Adipocyte (in vitro differentiated cells): ENCODE data around the gene PRKCB.

ENCODE experiments used
- DNase-seq: peaks from one replicate; pipeline ENCODE4 v3.0.0-alpha.2; 2015; ENCODE audit warnings: low read depth
- H3K27me3 ChIP-seq: replicated peaks from 2 replicates; pipeline ENCODE4 v1.7.0; 2013; ENCODE audit warnings: mild to moderate bottlenecking, low read length, moderate library complexity; ENCODE audit not compliant: control insufficient read depth, insufficient read depth
- H3K36me3 ChIP-seq: 2 replicates; pipeline ENCODE4 v1.7.0; 2013; ENCODE audit warnings: low read length, mild to moderate bottlenecking, moderate library complexity; ENCODE audit not compliant: control insufficient read depth, insufficient read depth, severe bottlenecking
- H3K4me1 ChIP-seq: 2 replicates; pipeline ENCODE4 v1.7.0; 2013; ENCODE audit warnings: mild to moderate bottlenecking, low read length, moderate library complexity; ENCODE audit not compliant: control insufficient read depth, insufficient read depth
- H3K4me3 ChIP-seq: 2 replicates; pipeline ENCODE4 v1.7.0; 2013; ENCODE audit warnings: mild to moderate bottlenecking, low read length, moderate library complexity
- H3K9ac ChIP-seq: 2 replicates; pipeline ENCODE4 v1.7.0; 2013; ENCODE audit warnings: mild to moderate bottlenecking, low read length, moderate library complexity
- H3K9me3 ChIP-seq: 2 replicates; pipeline ENCODE4 v1.7.0; 2013; ENCODE audit warnings: mild to moderate bottlenecking, low read length, moderate library complexity; ENCODE audit not compliant: control insufficient read depth

Gene PRKCB

DNA sequence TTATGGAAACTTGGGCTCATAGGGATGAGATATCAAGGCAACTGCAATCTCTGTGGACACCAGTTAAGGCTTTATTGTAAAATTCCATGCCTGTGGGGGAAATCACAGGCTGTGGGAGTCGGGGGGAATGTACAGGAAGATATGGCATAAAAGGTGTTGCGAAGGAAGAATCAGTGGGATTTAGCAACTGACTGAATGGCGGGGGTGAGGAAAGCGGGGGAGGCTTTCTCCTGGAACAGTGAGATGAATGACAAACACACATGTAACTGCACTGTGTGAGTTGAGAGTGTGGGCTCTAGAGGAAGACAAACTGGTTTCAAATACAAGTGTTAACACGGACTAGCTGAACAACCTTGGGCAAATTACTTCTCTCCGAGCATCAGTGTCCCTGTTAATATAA, 143.7 kb downstream of the PRKCB start:
- H3K4me3 ChIP-seq, result no peak overlapping the region
- no peaks in the 10 kb centered on the region for H3K36me3 ChIP-seq
- no peak for DNase-seq
- H3K9me3 ChIP-seq, result no peaks in the 10 kb centered on the region
- H3K27me3 ChIP-seq, result no peaks in the 10 kb centered on the region
- no peak overlapping the region for H3K9ac ChIP-seq
- H3K4me1 ChIP-seq, result no peaks in the 10 kb centered on the region

DNA sequence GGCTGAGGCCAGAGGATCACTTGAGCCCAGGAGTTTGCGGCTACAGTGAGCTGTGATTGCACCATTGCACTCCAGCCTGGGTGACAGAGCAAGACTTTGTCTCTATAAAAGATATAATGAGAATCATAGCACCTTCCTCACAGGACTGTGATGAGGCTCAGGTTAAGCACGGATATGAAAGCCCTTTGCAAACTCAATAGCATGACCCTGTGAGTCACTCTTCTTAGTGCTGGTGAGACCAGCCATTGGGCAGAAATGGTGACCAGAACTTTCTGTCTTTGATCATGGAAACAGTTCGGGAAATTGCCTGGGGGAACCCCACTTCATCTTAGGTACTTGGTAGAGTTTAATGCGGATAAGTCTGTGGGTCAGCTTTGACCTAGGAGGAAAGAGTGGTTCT, 144.2 kb downstream of the PRKCB start:
- Histone ChIP-seq H3K9me3 (no peaks in the 10 kb centered on the region), H3K27me3 (no peaks in the 10 kb centered on the region)
- no peak for DNase-seq

GRCh38 chr16:23981429-23982399, 145.9 kb downstream of the PRKCB start:
- H3K9ac ChIP-seq, result no peak overlapping the region
- no peak overlapping the region for H3K4me3 ChIP-seq
- H3K27me3 ChIP-seq, result no peaks in the 10 kb centered on the region
- H3K4me1 ChIP-seq, result no peaks in the 10 kb centered on the region
- DNase-seq, result no peak
- H3K36me3 ChIP-seq, result no peaks in the 10 kb centered on the region
- H3K9me3 ChIP-seq, result no peaks in the 10 kb centered on the region

More for the DNA sequence above, 144.2 kb downstream of the PRKCB start:
- H3K4me3 ChIP-seq, result no peak overlapping the region
- H3K4me1 ChIP-seq, result no peaks in the 10 kb centered on the region
- H3K9ac ChIP-seq, result no peak overlapping the region
- no peaks in the 10 kb centered on the region for H3K36me3 ChIP-seq

DNA sequence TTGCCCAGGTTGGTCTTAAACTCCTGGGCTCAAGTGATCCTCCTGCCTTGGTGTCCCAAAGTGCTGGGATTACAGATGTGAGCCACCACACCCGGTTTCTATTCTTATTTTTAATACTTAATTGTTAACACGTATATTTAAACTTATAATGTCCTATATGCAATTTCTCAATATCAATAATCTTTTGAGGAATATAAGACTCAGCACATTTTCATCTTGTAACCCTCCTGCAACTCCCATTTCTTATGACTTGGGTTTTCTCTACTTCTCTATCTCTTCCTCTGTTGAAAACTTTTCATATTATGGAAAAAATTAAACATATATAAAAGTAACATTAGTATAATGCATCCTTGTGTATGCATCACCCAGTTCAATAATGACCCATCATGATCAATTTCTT, 150.7 kb downstream of the PRKCB start:
- H3K36me3 ChIP-seq, result no peaks in the 10 kb centered on the region
- no peaks in the 10 kb centered on the region for H3K9me3 ChIP-seq
- no peak overlapping the region for H3K9ac ChIP-seq
- H3K4me3 ChIP-seq, result no peak overlapping the region
- DNase-seq, result no peak
- no peaks in the 10 kb centered on the region for H3K4me1 ChIP-seq
- no peaks in the 10 kb centered on the region for H3K27me3 ChIP-seq

GRCh38 chr16:23987443-23987842, 151.7 kb downstream of the PRKCB start:
- Histone ChIP-seq H3K36me3 (no peaks in the 10 kb centered on the region), H3K9ac (no peak overlapping the region), H3K27me3 (no peaks in the 10 kb centered on the region), H3K4me3 (no peak overlapping the region), H3K9me3 (no peaks in the 10 kb centered on the region), H3K4me1 (no peaks in the 10 kb centered on the region)
- no peak for DNase-seq

DNA sequence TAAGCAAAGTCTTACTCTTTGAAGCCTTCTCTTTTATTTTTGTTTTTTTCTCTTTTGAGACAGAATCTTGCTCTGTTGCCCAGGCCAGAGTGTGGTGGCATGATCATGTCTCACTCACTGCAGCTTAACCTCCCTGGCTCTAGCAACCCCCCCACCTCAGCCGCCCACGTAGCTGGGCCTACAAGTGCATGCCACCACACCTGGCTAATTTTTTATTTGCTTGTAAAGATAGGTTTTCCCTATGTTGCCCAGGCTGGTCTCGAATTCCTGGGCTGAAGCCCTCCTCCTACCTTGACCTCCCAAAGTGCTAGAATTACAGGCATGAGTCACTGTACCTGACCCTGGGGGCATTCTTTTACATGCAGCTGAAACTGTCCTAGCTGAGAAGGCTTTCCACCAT, 154.7 kb downstream of the PRKCB start:
- H3K9me3 ChIP-seq, result no peaks in the 10 kb centered on the region
- no peaks in the 10 kb centered on the region for H3K4me1 ChIP-seq
- H3K4me3 ChIP-seq, result no peak overlapping the region
- H3K36me3 ChIP-seq, result no peaks in the 10 kb centered on the region
- H3K27me3 ChIP-seq, result no peaks in the 10 kb centered on the region
- no peak overlapping the region for H3K9ac ChIP-seq
- no peak for DNase-seq

DNA sequence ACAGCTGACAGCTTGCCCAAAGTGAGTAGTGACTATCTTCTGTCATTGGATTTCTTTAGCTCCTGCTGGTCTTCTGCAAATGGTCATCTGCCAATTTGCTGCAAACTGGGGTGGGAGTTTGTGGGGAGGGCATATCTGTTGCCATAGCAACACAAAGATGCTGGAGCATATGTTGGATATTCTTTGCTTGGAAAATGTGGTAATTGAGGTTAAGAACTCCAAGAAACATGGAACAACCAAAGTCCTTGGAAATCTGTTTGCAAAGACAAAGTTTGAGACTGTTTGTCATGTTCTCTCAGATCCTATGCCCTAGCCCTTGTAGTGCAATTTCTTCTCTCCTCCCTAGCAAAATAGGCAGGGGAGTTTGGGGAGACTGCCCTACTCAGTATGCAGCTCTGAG, 155.3 kb downstream of the PRKCB start:
- no peak for DNase-seq
- no peaks in the 10 kb centered on the region for H3K9me3 ChIP-seq
- no peak overlapping the region for H3K9ac ChIP-seq
- H3K27me3 ChIP-seq, result no peaks in the 10 kb centered on the region
- H3K4me1 ChIP-seq, result no peaks in the 10 kb centered on the region
- H3K36me3 ChIP-seq, result no peaks in the 10 kb centered on the region
- no peak overlapping the region for H3K4me3 ChIP-seq

DNA sequence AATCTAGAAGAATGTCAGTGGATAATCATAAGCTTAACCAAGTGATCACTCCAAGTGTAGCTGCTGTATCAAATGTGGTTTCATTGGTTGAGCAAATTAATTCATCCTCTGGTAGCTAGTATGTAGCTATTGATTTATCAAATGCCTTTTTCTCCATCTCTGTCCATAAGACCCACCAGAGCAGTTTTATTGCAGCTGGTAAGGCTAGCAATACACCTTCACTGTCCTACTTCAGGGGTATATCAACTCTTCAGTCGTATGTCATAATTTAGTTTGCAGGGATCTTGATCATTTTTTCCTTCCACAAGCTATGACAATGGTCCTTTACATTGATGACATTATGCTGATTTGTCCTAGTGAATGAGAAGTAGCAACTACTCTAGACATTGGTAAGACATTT, 158.8 kb downstream of the PRKCB start:
- Histone ChIP-seq H3K4me1 (no peaks in the 10 kb centered on the region), H3K9me3 (no peaks in the 10 kb centered on the region), H3K4me3 (no peak overlapping the region), H3K9ac (no peak overlapping the region), H3K27me3 (no peaks in the 10 kb centered on the region), H3K36me3 (no peaks in the 10 kb centered on the region)
- no peak for DNase-seq

GRCh38 chr16:23996258-23996955, 160.6 kb downstream of the PRKCB start:
- Histone ChIP-seq H3K9me3 (no peaks in the 10 kb centered on the region), H3K27me3 (no peaks in the 10 kb centered on the region), H3K36me3 (no peaks in the 10 kb centered on the region), H3K4me3 (no peak overlapping the region), H3K4me1 (no peaks in the 10 kb centered on the region), H3K9ac (no peak overlapping the region)
- DNase-seq, result no peak

- H3K9ac ChIP-seq, result no peak overlapping the region
- H3K4me3 ChIP-seq, result no peak overlapping the region
- no peaks in the 10 kb centered on the region for H3K27me3 ChIP-seq
- no peaks in the 10 kb centered on the region for H3K4me1 ChIP-seq
- H3K9me3 ChIP-seq, result no peaks in the 10 kb centered on the region
- DNase-seq, result no peak
- H3K36me3 ChIP-seq, result no peaks in the 10 kb centered on the region
Observed at GRCh38 chr16:23998771-23999170, 163.0 kb downstream of the PRKCB start.

GRCh38 chr16:23999663-24000062, 163.9 kb downstream of the PRKCB start:
- Histone ChIP-seq H3K4me3 (no peak overlapping the region), H3K36me3 (no peaks in the 10 kb centered on the region), H3K4me1 (no peaks in the 10 kb centered on the region), H3K9ac (no peak overlapping the region), H3K9me3 (no peaks in the 10 kb centered on the region), H3K27me3 (no peaks in the 10 kb centered on the region)
- no peak for DNase-seq
